ENCODE data around the gene HAUS7.

Gene HAUS7

DNA sequence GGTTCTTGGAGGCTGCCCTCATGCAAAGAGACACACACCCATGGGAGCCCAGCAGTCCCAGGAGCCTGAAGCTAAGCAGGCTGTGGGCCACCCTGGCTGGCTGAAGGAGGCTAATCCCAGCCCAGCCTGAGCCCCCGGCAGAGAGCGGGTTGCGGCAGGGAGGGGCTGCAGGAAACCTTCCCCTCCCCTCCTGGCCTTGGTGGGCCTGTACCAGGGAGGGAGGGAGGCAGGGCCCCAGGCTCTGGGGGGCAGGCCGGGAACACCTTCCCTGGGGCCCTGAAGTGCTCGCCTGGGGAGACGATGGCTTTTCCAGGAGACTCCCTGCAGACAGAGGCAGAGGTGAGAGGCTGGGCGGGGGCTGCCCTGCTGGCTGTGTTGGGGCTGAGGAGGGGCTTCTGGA is 28.1 kb upstream of the HAUS7 start:
- DNase-seq: no peak

DNA sequence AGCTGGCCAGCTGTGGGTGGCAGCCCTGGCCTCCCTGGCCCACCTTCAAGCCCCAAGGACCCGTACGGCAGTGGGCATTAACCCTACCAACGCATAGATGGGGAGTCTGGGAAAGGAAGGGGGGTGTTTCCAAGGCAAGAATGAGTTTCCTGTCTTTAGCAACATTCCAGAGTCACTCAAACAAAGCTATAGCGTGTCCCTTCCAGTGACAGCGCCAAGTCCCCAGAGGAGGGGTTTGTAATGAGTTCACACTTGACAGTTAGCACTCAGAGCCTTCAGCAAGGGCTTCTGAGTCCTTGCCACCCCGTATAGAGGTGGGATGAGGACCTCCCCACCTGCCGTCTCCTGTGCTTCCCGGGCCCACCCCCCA is 26.2 kb upstream of the HAUS7 start:
- no peak for DNase-seq

DNA sequence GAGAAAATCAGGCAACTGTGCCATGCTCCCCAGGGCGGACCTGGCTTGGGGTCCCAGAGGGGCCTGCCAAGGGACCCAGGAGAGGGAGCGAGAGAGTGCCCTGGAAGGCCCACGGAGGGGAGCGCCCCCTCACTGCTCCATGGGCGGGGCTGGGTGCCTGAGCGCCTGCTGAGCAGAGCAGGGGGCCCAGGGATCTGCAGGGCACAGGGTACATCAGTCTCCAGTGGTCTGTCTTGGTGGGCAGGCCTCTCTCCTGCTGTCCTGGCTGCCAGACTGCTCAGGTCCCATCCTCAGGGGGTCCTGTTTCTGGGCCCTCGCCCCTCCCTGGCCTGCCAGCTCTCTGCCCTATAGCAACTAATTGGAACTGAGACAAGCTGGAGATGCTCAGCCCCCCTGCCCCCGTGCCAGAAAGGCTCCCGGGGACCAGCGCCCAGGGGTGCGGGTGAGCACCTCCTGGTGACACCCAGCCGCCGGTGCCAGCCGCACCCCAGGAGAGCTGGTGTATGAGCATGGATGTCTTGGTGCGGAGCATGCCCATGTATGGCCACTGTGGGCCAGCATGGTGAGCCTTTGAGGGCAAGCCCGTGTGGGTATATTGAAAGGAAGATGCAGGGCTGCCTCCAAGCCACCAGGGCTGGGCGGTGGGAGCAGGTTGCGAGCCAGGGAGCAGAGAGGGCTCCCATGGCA is 25.7 kb upstream of the HAUS7 start:
- no peak for DNase-seq

DNA sequence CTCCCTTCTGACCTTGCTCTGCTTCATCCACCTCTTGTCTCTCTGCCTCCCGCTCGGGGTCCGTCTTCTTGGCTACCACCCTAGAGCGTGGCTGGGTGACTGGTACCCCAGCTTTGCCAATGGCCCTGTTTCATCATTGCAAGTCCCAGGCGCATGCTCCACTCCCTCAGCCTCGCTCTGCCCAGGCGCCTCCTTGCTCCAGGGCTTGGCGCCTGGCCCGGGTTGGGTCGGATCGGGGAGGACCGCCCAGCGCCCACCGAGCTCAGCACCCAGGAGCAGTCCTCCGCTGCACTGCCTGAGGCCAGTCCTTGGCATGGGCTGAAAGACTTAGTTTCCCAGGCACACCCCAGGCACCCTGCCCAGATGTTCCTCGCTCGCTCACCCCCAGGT is 25.0 kb upstream of the HAUS7 start:
- no peak for DNase-seq

DNA sequence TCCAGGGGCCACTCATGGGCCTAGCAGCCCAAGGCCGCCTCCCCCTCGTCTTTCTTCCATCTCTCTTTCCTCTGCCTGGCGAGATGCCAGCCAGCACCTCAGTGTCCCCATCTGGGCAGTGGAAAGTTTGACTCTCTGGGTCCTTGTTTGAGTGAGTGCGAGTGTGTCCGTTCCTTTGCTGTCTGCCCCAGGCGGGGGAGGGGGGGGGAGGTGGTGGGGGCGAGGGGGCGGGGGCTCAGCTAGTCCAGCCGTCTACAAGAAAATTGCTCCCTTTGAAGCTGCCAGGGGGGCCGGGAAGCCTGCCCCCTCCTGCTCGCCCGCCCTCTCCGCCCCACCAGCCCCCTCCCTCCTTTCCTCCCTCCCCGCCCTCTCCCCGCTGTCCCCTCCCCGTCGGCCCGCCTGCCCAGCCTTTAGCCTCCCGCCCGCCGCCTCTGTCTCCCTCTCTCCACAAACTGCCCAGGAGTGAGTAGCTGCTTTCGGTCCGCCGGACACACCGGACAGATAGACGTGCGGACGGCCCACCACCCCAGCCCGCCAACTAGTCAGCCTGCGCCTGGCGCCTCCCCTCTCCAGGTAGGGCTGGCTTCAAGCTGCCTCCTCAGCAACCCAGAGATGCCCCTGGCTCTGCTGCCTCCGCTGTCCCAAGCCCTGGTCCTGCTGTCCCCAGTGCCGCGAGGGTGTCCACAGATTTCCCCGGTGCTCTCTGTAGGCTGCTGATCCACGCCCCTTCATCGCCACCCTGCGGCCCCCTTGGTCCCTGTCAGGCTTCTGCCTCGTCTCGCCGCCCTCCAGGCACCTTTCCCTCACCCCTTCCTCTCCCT is 24.4 kb upstream of the HAUS7 start, which contains the start of gene BGN:
BGN (plus strand) TSS at position 440 of the 821 bp plus-strand sequence. CDS start 9,652 bp downstream, outside the sequence.
- peak in 1 of 2 experiments; percentile 25 for DNase-seq

DNA sequence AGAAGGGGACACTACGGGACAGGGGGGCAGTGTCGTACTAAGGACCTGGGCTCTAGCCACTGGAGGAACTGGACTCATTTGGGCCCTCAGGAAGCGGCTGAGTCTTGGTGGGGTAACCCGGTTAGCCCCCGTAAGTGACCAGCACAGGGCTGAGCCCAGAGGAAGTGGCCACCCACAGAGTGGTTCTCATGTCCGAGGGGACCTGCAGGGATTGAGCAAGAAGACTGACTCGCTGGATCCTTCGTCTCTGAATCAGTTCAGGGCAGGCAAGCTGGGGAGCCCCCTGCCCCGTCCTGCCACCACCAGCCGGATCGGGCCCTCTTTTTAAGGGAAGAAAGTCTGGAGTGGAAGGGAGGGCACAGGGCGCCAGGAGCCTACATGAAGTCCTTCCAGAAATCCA is 23.7 kb upstream of the HAUS7 start:
- no peak for DNase-seq

DNA sequence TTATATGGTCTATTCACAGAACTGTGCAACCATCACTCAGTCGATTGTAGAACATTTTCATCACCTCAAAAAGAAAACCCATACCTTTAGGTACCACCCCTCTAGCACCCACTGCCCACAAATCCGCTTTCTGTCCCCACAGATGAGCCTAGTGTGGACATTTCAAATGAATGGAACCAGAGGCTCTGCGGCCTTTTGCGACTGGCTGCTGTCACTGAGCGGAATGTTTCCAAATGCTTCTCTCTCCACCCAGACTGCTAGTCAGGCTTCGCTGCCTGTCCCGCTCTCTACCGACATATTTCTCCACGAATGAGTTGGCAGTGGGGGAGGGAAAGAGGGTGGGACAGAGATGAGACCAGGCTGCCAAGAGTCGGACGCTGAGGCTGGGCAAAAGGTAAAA is 22.7 kb upstream of the HAUS7 start:
- no peak for DNase-seq

DNA sequence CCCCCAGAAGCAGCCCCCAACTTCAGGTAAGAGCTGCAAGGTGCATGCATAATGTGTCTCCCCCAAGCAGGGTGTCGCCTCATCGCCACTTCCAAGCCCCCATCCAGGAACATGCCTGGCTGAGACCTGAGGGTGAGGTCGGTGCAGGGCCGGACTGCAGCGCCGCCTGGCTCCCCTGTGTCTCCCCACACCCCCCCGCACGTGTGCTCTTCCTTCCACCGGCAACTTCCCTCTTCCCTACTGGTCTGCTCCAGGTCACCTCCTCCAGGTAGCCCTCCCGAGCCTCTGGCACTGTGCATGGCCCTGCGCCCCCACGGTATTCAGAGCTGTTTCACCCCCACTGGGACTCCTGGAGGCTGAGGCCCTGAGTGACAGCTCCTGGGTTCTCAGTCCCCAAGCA is 22.2 kb upstream of the HAUS7 start:
- no peak for DNase-seq

DNA sequence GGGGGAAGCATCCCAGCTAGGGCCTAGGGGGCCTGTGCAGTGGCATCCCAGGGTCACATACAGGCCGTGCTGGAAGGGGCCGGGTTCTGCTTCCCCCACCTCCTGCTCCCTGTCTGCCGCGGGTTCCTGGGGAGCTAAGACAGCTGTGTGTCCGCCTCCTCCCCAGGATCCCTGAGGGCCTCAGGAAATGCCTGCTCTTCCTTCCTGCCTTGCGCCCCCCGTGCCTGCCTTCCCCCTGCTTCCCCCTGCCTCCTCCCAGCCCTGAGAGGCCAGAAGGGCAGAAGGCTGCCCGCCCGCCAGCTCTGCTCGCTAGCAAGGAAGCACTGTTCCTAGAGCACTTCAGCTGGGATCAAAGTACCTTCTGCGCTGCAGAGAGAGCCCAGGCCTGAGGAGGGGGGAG is 21.5 kb upstream of the HAUS7 start:
- no peak for DNase-seq

DNA sequence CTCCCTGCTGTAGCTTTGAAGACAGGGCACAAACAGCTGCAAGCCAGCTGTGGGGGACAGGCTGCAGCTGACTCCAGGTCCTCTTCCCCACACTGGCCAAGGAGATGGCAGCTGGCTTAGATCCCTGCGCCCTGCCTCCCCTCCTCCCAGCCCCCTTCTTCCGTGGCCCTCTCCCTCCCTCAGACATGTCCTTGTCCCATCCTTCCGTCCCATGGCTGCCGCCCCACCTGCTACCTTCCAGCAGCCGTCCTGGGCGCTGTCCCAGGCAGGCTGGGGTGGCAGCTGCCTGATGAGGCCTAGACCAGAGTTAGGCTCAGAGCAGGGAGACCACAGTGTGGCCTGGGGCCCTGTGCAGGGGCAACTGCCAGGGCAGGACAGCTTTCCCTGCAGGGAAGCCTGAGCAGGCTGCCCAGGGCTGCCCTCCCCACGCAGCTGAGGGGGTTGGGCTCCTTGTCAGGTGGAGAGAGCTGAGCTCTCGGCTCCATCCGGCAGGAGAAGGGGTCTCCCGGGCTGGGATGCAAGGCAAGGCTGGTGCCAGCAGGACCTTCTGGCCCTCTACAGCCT is 21.1 kb upstream of the HAUS7 start:
- no peak for DNase-seq

DNA sequence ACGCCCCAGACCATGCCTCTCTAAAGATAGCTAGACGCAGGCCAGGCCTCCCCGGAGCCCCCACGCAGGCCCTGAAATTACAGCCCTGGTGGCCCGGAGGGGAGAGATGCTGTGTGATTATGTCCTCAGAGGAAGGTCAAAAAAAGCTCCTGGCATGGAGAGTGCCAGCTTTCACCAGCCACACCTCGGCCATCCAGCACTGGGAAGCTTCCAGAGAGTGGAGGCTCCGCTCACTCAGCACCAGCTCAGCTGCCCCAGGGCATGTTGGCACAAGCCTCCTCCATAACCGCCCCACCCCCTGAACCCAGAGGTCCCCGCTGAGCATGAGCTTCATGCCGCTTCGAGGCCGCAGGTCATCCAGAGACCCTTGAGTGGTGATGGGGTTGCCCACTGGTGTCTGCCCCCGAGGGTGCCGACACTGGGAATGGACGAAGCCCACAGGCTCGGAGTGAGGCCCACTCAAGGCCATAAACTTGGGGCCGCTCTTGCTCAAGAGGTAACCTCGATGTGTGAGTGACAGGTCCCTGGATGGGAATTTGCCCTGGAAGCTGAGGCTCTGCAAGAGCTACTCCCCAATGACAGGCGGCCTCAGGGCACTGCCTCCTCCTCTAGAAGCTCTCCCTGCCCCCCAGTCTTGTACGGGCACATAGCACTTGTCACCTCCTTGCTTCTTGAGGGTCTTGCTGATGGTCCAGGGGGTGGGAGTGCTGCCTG is 20.0 kb upstream of the HAUS7 start:
- DNase-seq: no peak

DNA sequence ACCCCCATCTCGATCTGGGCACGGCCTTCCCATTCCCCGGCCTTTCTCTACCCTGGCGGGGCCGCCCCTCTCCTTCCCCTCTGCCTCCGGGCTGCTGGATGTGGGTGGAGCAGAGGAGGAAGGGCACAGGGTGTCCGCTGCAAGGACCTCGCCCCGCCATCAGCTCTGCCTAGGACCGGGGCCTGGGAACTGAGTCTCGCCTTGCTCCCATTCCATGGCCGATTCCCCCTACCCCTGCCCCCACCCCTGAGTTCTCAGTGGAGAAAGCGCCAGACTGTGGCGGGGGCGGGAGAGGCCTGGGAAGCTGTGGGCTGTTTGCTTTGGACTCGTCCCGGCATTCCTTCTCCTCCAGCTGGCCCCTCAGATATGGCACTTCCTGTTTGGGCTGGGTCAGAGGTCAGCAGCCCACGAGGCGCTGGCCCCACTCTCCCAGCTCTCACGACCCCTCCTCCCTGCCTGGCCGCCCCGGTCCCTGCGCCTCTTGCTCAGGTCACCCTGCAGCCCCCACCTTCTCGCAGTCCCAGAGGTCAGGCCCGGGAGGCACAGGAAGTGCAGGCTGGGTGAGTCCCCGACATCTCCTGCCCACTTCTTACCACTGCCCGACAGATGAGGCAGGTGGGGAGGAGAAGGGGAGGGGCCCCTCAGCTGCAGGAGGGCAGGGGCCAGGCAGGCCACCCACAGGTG is 18.0 kb upstream of the HAUS7 start:
- DNase-seq: no peak

DNA sequence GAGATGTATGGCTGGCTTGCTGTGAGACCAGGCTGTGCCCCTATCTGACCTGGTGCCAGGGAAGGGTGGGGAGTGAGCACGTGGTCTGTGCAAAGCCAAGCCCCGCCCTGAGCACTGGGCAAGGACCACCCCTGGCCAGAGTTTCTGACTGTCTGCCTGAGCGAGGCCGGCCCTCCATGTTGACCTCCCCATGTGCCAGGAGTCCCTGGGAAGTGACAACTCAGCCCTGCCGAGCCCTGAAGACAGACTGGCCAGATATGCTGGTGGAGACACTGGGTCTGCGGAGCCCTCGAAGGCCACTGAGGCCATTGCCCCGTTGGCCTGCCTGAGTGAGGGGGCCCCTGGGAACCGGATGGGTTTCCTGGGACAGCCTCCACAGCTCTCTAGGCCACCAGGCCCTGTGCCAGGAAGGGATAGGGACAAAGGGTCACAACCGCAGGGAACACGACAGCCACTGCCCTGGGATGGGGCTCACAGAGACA is 17.3 kb upstream of the HAUS7 start:
- DNase-seq: no peak

DNA sequence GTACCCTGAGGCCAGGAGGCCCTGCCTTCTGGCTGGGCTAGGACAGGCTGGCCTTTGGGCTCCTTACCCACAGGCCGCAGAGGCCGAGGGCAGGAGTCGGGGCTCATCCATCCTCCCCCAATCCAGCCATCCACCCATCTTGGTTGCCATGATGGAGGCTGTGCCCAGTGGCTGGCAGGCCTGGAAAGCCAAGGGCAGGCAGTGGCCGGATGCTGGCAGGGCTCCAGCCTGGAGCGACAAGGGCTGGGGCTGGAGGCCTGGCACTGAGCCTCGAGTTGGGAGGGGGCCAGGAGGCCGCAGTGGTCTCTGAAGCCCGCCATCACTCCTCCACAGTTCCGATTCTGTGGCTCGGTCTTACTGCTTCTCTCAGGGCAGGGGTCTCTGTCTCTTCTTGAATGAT is 15.8 kb upstream of the HAUS7 start:
- no peak for DNase-seq

DNA sequence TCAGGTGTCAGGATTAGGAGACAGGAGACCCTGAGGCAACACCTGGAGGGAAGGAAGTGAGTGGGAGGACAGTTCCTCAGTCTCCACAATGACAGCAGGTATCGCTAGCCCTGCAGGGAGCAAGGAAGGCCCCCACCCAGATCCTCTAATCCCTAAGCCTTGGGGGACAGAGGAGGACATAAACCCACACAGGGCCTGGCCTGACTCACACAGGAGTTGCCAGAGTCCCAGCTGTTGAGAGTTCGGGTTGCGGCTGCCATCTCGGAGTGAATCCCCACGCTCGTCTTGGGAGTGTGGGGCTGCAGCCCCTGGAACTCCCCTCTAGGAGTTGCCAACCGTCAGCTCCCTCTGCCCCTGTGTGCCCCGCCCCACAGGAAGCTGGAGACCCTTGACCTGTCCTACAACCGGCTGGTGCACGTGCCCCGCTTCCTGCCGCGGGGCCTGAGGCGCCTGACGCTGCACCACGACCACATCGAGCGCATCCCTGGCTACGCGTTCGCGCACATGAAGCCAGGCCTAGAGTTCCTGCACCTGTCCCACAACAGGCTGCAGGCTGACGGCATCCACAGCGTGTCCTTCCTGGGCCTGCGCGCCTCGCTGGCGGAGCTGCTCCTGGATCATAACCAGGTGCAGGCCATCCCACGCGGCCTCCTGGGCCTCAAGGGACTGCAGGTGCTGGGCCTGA is 15.2 kb upstream of the HAUS7 start:
- no peak for DNase-seq

DNA sequence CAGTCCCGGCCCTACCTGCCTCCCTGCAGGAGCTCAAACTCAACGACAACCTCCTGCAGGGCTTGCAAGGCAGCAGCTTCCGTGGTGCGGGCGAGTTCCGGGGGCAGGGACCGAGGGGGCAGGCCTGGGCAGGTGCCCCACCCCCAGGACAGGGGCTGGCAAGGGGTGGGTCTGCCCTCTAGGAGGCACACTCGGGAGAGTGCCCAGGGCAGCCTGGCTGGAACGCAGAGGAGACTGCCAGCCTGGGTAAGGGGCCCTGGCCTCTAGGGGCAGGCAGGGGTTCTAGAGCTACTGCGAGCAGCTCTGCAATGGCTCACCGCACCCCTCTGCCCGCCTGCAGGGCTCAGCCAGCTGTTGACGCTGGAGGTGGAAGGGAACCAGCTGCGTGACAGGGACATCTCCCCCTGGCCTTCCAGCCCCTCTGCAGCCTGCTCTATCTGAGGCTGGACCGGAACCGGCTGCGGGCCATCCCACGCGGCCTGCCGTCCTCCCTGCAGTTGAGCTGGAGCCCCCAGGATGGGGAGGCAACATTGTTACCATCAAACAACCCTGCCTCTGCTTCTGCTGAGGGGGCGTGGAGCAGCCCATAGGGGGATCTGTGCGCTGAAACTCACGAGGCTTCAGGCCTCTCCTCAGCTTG is 12.1 kb upstream of the HAUS7 start:
- no peak for DNase-seq

DNA sequence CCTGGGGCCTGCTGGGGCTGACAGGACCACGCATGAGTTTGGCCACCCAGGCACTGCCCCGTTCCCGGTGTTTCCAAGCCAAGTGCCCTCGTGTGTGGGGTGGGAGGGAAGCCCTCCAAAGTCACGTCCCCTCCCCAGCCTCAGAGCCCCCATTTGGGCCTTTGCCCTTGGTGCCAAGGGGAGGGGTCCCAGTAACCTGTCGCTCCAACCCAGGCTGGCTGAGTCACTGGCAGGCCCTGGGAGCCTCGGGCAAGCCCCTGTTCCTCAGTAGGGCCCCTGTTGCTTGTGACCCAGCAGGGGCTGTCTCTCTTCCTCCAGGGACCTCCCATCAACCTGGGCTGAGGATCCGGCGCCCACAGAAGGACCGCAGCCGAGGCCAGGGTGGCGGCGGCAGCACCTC is 10.7 kb upstream of the HAUS7 start:
- DNase-seq: no peak

DNA sequence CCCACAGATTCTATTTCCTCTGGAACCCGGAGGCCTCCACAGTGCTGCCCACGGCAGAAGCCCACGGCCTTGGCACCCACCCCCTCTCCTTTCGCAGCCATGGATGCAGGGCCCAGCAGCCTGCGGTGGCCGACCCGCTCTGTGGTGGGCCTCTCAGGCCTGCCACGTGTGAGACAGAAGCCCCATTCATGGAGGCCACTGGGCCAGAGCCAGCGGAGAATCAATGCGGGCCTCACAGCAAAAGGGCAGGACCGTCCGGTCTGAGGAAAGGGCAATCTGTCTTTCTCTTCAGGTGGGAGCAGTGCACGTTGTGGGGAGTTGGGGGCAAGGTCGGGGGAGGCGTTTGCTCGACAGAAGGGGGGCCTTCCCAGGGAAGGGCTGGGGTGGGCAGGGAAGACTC is 8.4 kb upstream of the HAUS7 start:
- DNase-seq: no peak

DNA sequence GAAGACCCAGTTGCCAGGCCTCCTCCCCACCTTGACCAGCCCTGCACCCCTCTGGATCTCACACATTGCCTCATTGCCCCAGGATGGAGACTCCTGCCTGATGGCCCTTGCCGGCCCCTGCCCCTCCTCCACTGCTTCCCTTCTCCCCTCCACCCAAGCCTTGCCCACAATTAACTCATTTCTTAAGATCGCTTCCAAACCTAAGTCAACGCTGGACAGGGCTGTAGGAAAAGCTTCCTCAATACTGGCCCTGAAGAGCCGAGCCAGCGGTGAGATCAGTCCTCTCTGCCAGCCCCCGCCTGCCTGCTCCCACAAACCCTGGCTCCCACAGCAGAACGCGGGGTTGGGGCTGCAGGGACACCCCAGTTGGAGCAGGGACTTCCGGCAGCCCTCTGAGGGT is 7.5 kb upstream of the HAUS7 start:
- no peak for DNase-seq

DNA sequence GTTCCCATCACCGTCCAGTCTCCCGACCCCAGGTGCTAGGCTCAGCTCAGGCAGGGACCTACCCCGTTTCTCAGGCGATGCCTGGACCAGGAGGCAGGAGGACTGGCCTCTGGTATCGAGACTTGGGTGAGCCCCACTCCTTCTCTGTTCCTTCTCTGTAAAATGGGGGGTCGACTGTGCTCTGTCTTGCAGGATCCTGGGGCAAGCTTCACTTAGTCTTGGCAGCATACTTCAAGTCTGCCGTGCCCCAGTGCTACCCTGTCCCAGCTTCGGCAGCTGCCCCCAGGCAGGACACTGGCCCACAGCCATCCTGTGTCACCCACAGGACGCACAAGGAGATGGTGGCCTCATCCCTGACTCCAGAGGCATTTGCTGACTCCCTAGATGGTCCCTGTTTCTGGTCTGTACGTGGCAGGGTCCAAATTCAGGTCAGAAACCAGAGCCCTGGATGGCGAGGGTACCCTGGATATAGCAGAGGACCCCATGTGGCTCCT is 7.0 kb upstream of the HAUS7 start:
- DNase-seq: no peak

DNA sequence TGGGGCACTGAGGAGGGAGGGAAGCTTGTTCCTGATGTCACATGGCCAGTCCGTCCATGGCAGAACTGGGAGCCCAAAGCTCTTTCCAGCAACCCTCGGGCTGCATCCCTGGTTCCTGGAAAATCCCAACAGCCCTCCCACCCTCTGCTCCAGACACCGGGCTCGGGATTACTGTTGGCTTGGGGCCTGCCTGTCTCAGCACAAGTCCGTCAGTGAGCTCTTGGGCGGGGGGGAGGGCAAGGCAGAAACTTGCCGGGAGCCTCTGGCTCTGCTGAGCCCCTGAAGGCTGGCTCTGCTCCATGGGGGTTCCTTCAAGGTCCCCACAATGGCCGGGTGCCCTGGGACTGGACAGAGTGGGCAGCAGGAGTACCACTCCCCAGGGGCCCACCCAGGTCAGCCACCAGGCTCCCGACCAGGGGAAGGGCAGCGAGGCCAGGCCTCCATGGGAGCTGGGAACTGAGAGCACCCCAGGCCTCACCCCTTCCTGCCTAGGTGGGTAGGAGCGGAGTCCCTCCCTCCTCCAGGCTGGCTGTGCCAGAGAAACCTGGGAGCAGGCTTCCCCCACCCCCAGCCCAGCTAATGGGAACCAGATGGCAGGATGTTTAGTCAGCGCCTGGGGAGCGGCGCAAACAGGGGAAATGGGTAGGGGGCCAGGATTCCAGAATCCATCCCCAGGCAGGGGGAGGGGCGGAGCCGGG is 6.4 kb upstream of the HAUS7 start:
- DNase-seq: no peak

All from activated T-cell treated with anti-CD3 and anti-CD28 coated beads, Interleukin-2, amount 50 U/mL, for 48 hours (primary cell).